Measurements from ENCODE around the gene GNA12. TPM values are rescaled to one million over a fixed set of nuclear protein-coding genes. Genes with fewer than 3 reads are reported as not detected.

The GNA12 gene
- total RNA-seq, 1 donor from 2014 or later = 34.7 TPM

DNA sequence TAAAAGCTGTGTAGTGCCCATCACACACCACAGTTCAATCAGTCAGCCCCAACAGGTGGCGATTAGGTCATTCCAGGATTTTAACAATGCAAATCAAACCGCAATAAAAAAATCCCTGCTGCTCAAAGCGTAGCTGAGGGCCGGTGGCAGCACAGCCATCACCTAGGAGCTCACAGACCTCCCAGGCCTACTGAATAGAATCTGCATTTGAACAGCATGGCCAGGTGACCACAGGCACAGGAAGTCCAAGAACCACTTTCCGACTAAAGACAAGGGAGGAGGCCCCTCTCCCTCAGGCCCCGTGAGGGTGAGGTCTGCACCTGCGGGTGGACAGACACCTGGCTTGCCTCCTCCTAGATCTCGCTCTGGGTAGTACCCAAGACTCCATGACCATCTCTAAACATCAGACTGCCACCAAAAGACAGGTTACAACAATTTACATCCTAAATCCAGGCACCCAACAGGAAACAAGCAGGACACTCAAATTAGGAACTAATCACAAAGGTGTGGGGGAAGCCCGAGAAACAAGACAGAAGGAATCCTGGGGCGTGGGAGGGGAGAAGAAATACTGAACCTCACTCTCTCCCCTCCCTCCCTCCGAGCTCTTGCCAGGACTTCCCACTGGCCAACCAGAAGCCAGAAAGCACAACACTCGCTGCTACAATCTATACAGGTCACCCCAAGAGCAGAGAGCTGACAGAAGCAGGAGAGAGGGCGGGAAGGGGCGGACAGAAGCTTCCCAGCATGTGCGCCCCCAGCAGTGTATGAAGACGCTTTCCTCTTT is 19.2 kb downstream of the GNA12 start:
- peak overlapping the region; percentile 72 for H3K27ac Mint-ChIP-seq
- H3K36me3 Mint-ChIP-seq = peaks cover 23% of the 10 kb centered on the region
- peaks cover 58% of the 10 kb centered on the region for H3K4me1 Mint-ChIP-seq
- H3K9me3 Mint-ChIP-seq = peaks cover 2% of the 10 kb centered on the region
- TF ChIP-seq EZH2 (IDR thresholded peaks at IDR 0.05) (no peak), EZH2phosphoT487 (IDR thresholded peaks at IDR 0.05) (no peak)
- TF ChIP-seq, protein P1, sequence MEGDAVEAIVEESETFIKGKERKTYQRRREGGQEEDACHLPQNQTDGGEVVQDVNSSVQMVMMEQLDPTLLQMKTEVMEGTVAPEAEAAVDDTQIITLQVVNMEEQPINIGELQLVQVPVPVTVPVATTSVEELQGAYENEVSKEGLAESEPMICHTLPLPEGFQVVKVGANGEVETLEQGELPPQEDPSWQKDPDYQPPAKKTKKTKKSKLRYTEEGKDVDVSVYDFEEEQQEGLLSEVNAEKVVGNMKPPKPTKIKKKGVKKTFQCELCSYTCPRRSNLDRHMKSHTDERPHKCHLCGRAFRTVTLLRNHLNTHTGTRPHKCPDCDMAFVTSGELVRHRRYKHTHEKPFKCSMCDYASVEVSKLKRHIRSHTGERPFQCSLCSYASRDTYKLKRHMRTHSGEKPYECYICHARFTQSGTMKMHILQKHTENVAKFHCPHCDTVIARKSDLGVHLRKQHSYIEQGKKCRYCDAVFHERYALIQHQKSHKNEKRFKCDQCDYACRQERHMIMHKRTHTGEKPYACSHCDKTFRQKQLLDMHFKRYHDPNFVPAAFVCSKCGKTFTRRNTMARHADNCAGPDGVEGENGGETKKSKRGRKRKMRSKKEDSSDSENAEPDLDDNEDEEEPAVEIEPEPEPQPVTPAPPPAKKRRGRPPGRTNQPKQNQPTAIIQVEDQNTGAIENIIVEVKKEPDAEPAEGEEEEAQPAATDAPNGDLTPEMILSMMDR (IDR thresholded peaks at IDR 0.05) = no peak
- Histone ChIP-seq H3F3A (ENCODE audit: low read depth) (peaks cover 48% of the 10 kb centered on the region), H3K4me2 (peak overlapping the region; percentile 69), H3K4me3 (no peak overlapping the region), H3K9ac (peak overlapping the region; percentile 30), H3K36me3 (no peaks in the 10 kb centered on the region), H3K27ac (peak overlapping the region; percentile 83), H4K20me1 (ENCODE audit: low read depth) (peaks cover 59% of the 10 kb centered on the region), H2AFZ (replicated peaks) (no peak overlapping the region), H3K4me1 (peaks cover 52% of the 10 kb centered on the region), H3K27me3 (no peaks in the 10 kb centered on the region), H3K9me3 (ENCODE audit: low read depth) (no peaks in the 10 kb centered on the region), H3K79me2 (ENCODE audit: low read depth) (peaks cover 100% of the 10 kb centered on the region)
- peak overlapping the region; percentile 48 for H3K4me3 Mint-ChIP-seq
- peaks cover 4% of the 10 kb centered on the region for H3K27me3 Mint-ChIP-seq (ENCODE audit: insufficient read depth, low read depth)
- peak; percentile 40 for DNase-seq (ENCODE audit: low spot score)

GRCh38 chr7:2824026-2824677 is 20.0 kb downstream of the GNA12 start:
- no peak overlapping the region for H3K4me3 ChIP-seq
- no peak overlapping the region for H2AFZ ChIP-seq (replicated peaks)
- peaks cover 59% of the 10 kb centered on the region for H4K20me1 ChIP-seq (ENCODE audit: low read depth)
- peaks cover 55% of the 10 kb centered on the region for H3F3A ChIP-seq (ENCODE audit: low read depth)
- TF ChIP-seq EZH2 (IDR thresholded peaks at IDR 0.05) (no peak), EZH2phosphoT487 (IDR thresholded peaks at IDR 0.05) (no peak)
- TF ChIP-seq, protein P1 (IDR thresholded peaks at IDR 0.05) = no peak
- H3K4me1 Mint-ChIP-seq = peaks cover 55% of the 10 kb centered on the region
- peaks cover 100% of the 10 kb centered on the region for H3K79me2 ChIP-seq (ENCODE audit: low read depth)
- peak overlapping the region; percentile 50 for H3K4me3 Mint-ChIP-seq
- peak overlapping the region; percentile 85 for H3K27ac Mint-ChIP-seq
- DNase-seq (ENCODE audit: low spot score) = no peak
- H3K27me3 ChIP-seq = no peaks in the 10 kb centered on the region
- peaks cover 23% of the 10 kb centered on the region for H3K36me3 Mint-ChIP-seq
- H3K36me3 ChIP-seq = no peaks in the 10 kb centered on the region
- peaks cover 2% of the 10 kb centered on the region for H3K9me3 Mint-ChIP-seq
- H3K27ac ChIP-seq = no peak overlapping the region
- H3K4me1 ChIP-seq = peaks cover 52% of the 10 kb centered on the region
- no peaks in the 10 kb centered on the region for H3K9me3 ChIP-seq (ENCODE audit: low read depth)
- peak overlapping the region; percentile 69 for H3K4me2 ChIP-seq
- H3K9ac ChIP-seq = no peak overlapping the region
- peaks cover 4% of the 10 kb centered on the region for H3K27me3 Mint-ChIP-seq (ENCODE audit: insufficient read depth, low read depth)

- peaks cover 57% of the 10 kb centered on the region for H4K20me1 ChIP-seq (ENCODE audit: low read depth)
- no peak overlapping the region for H3K9ac ChIP-seq
- H3K4me1 ChIP-seq = peaks cover 53% of the 10 kb centered on the region
- Mint-ChIP-seq H3K4me1 (peaks cover 52% of the 10 kb centered on the region), H3K27me3 (ENCODE audit: insufficient read depth, low read depth) (peaks cover 4% of the 10 kb centered on the region), H3K4me3 (no peak overlapping the region), H3K36me3 (peaks cover 21% of the 10 kb centered on the region), H3K9me3 (peaks cover 2% of the 10 kb centered on the region), H3K27ac (no peak overlapping the region)
- no peak for DNase-seq (ENCODE audit: low spot score)
- H3K27ac ChIP-seq = no peak overlapping the region
- H3K9me3 ChIP-seq (ENCODE audit: low read depth) = no peaks in the 10 kb centered on the region
- H2AFZ ChIP-seq (replicated peaks) = no peak overlapping the region
- no peaks in the 10 kb centered on the region for H3K36me3 ChIP-seq
- no peak overlapping the region for H3K4me2 ChIP-seq
- TF ChIP-seq, protein P1 (IDR thresholded peaks at IDR 0.05) = no peak
- no peak for TF ChIP-seq EZH2 (IDR thresholded peaks at IDR 0.05)
- no peak for TF ChIP-seq EZH2phosphoT487 (IDR thresholded peaks at IDR 0.05)
- H3K27me3 ChIP-seq = no peaks in the 10 kb centered on the region
- peaks cover 57% of the 10 kb centered on the region for H3F3A ChIP-seq (ENCODE audit: low read depth)
- peaks cover 100% of the 10 kb centered on the region for H3K79me2 ChIP-seq (ENCODE audit: low read depth)
- H3K4me3 ChIP-seq = no peak overlapping the region
Observed at GRCh38 chr7:2823130-2823529, 21.0 kb downstream of the GNA12 start.

All from neural progenitor cell (in vitro differentiated cells).